Upper lobe of left lung (tissue), 4 donors: Measurements from ENCODE around the gene ABCG2.

Experiments
- EP300 ChIP-seq, 4 donors: sonication (generic); formaldehyde crosslinking; IDR thresholded peaks; one replicate each; pipeline ENCODE4 v1.5.1; 2017; ENCODE audit warnings: antibody characterized with exemption in 4 of 4, control low read depth in 2 of 4
- POLR2AphosphoS5 ChIP-seq, 2 donors: sonication (generic); formaldehyde crosslinking; IDR thresholded peaks; one replicate each; pipeline ENCODE4 v1.5.1; 2017; ENCODE audit warnings: antibody characterized with exemption in 2 of 2
- TF ChIP-seq, protein P1 (sequence below), 6 experiments: fragments of 450-650 bp in 4 of 6; fragments of 200-600 bp in 2 of 6; sonication (generic) in 2 of 6; IDR thresholded peaks; one replicate each; pipeline ENCODE4 v1.5.1; 2016 to 2019; ENCODE audit warnings: antibody characterized with exemption in 6 of 6

DNA sequence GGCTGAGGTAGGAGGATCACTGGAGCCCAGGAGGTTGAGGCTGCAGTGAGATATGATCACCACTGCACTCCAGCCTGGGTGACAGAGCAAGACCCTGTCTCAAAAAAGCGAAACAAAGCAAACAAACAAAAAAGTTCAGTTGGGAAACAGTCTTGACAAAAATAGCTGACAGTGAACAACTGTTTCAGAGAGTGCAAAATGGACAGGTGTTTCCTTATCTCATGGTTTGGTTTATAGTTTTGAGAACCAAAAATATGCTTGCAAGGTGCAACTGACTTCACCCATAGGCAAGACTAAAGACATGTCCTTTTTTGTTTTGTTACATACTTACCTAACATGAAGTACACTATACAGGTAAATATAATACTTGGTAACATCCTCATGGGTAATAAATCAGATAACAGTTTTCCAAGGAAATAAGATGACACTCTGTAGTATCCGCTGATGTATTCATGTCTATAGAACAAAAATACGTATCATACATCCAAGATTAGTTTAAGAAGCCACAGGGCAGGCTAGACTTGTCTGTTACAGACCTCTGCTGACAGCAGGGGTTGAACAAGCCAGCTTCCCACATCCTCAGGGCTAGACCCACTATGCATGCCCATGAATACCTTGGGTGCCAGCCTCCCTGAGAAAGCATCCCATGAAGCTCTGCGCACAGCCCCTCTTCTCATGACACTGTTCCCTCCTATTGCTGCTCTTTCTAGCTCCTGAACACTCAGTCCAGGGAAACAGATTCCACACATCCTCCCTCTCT lies 59.3 kb downstream of the ABCG2 start:
- TF ChIP-seq, protein P1, sequence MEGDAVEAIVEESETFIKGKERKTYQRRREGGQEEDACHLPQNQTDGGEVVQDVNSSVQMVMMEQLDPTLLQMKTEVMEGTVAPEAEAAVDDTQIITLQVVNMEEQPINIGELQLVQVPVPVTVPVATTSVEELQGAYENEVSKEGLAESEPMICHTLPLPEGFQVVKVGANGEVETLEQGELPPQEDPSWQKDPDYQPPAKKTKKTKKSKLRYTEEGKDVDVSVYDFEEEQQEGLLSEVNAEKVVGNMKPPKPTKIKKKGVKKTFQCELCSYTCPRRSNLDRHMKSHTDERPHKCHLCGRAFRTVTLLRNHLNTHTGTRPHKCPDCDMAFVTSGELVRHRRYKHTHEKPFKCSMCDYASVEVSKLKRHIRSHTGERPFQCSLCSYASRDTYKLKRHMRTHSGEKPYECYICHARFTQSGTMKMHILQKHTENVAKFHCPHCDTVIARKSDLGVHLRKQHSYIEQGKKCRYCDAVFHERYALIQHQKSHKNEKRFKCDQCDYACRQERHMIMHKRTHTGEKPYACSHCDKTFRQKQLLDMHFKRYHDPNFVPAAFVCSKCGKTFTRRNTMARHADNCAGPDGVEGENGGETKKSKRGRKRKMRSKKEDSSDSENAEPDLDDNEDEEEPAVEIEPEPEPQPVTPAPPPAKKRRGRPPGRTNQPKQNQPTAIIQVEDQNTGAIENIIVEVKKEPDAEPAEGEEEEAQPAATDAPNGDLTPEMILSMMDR (IDR thresholded peaks at IDR 0.05) = no peak
- TF ChIP-seq POLR2AphosphoS5 (IDR thresholded peaks at IDR 0.05) (no peak), EP300 (IDR thresholded peaks at IDR 0.05) (no peak)
